ENCODE results near the gene PCMTD2. TPM values are rescaled to one million over a fixed set of nuclear protein-coding genes. Genes with fewer than 3 reads are reported as not detected.
A peak's percentile ranks its signal among the peaks of the same experiment; 100 is the strongest.
"Not testable (repeated sequence)": the region's sequence is repeated elsewhere in the genome, so short reads cannot be mapped to it uniquely, and the experiment has no call there.

Gene PCMTD2
- total RNA-seq, 3 donors from 2014 or later: 20.4 to 24.4 (median 21.2) TPM

DNA sequence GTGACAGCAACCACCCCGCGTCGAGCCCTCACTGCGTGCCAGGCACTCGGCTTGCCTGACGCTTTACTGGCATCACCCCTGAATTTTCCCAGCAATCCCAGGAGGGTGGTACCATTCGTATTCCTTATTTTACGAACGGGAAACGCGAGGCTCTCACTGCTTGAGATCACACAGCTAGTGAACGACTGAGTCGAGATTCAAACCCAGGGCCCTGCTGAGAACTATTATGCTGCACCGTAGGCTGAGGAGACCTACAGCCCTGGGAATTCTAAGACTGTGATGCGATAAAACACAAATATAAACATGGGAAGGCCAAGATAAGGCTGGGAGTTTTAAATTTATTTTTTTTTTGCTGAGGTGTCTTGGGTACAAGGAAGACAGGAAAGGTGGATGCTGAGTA, 60.3 kb downstream of the PCMTD2 start:
- H3K36me3 Mint-ChIP-seq (ENCODE audit: insufficient read depth); H3K9me3 Mint-ChIP-seq; H3K4me1 Mint-ChIP-seq (ENCODE audit: low read depth); H3K4me3 Mint-ChIP-seq; ATAC-seq; DNase-seq: not testable (repeated sequence)
- H3K27me3 Mint-ChIP-seq (ENCODE audit: low read depth): peaks cover 19% of the 10 kb centered on the region

DNA sequence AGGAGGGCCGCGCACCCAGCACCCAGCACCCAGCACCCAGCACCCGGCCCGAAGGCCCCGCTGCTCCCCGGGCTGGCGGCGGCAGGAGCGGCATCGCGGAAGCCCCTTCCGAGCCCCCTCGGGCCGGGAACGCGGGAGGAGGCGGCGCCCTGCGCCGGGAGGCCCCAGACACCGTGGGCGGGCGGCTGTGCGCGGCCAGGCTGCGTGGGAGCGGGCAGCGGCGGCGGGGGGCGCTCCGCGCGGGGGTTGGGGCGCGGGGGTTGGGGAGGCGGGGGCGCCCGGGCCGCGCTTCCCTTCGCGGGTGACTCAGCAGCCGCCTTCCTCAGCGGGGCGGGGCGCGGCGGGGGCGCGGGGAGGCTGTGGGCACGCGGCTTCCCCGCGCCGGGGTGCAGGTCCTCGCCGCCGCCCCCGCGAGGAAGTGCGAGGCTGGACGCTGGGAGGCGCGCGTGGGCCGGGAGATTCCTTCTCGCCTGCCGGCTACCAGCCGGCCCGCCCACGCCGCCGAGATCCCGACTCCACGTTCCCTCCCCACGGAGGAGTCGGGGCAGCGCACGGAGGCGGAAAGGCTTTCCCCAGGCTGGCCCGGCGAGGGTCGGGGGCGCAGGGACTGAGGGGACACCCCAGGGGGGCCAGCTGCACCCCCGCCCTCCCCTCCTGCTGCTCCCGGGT, 61.0 kb downstream of the PCMTD2 start:
- not testable (repeated sequence) for H3K4me3 Mint-ChIP-seq; H3K4me1 Mint-ChIP-seq (ENCODE audit: low read depth); H3K36me3 Mint-ChIP-seq (ENCODE audit: insufficient read depth); H3K9me3 Mint-ChIP-seq
- peaks cover 19% of the 10 kb centered on the region for H3K27me3 Mint-ChIP-seq (ENCODE audit: low read depth)
- ATAC-seq (peak; percentile 61 to 65), DNase-seq (peak; percentile 60)

DNA sequence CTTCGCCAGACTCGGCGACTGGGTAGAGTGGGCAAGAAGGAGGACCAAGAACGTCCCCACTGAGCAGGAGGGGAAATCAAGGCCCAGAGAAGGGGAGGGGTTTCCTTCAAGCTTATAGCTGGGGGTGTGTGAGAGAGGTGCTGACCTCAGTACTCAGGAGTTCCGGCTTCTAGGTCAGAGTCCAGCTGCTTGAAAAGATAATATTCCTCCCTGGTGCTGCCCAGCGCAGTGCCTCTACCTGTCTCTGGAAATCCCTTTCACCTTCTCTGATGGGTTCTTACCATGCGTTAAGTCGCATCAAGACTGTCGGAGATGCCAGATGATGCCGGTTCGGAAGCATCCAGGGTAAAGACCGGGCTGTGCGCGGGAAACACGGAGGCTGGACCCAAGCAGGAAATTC, 61.8 kb downstream of the PCMTD2 start:
- H3K4me3 Mint-ChIP-seq; ATAC-seq; DNase-seq; H3K4me1 Mint-ChIP-seq (ENCODE audit: low read depth); H3K9me3 Mint-ChIP-seq; H3K36me3 Mint-ChIP-seq (ENCODE audit: insufficient read depth): not testable (repeated sequence)
- peaks cover 19% of the 10 kb centered on the region for H3K27me3 Mint-ChIP-seq (ENCODE audit: low read depth)

DNA sequence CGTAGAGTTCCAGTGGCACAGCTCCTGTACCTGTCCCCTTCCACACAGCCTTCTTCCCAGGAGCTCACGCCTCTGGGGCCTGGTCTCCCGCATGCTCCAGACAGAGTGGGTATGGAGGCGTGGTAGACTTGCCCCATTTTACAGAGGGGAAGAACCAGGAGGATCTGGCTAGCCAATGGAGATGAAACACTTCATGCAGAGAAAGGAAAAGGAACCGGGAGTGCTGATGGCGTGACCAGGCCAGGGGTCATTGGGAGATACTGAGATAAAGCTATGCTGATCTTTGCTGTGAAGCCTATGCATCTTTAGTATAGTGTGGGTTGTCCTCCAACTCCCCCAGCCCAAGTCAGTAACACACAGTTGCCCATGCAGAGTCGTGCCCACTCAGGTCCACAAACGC, 62.5 kb downstream of the PCMTD2 start:
- peak overlapping the region; percentile 53 for H3K4me3 Mint-ChIP-seq
- DNase-seq; H3K4me1 Mint-ChIP-seq (ENCODE audit: low read depth); H3K9me3 Mint-ChIP-seq; ATAC-seq; H3K36me3 Mint-ChIP-seq (ENCODE audit: insufficient read depth): not testable (repeated sequence)
- H3K27me3 Mint-ChIP-seq (ENCODE audit: low read depth): peaks cover 21% of the 10 kb centered on the region

DNA sequence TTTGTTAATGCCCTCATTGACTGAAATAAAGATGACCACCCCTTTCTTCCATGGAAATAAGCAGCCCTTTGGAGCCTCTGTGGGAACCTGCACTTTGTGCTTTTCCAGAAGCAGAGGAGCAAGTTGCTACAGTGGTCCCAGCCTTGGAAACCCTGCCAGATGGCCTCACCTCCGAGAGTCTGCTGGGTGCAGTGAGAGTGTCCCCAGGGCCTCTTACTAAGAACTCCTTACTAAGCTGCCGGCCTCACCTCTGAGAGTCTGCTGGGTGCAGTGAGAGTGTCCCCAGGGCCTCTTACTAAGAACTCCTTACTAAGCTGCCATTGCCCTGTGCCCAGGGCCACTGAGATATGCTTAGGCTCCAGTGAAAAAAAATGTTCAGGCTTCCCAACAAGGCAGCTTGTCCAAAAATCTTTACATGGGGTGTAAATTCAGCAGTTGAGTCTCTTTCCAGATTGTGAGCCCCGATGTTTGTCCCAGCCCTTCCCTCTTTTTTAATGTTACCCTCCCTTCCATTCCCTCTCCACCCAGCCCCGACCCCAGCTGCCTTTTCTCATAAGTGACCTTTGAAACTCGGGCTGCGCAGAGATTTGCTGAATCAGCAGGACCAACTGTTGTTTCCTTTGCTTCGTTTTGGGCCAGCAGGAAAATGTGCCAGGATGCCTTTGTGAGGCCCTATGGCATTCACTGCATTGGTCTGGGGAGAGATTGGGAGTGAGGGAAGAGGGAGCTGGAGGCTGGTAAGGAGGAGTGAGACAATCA, 66.7 kb downstream of the PCMTD2 start:
- not testable (repeated sequence) for DNase-seq; H3K9me3 Mint-ChIP-seq; ATAC-seq; H3K36me3 Mint-ChIP-seq (ENCODE audit: insufficient read depth); H3K4me1 Mint-ChIP-seq (ENCODE audit: low read depth); H3K4me3 Mint-ChIP-seq
- peaks cover 29% of the 10 kb centered on the region for H3K27me3 Mint-ChIP-seq (ENCODE audit: low read depth)

Other genes with a start within 250 kb of the PCMTD2 start
- 1 to 10 TPM; 2.6 to 3.9 (median 3.2) TPM for gene C20orf204, start 219.6 kb upstream of the PCMTD2 start, total RNA-seq
- gene SOX18, start 206.1 kb upstream of the PCMTD2 start, total RNA-seq: under 1 TPM; 0.13 to 0.24 (median 0.24) TPM
- gene TCEA2, start 192.6 kb upstream of the PCMTD2 start, total RNA-seq: 10 to 100 TPM; 10.5 to 17.3 (median 11.5) TPM
- 10 to 100 TPM; 41.7 to 49.0 (median 47.0) TPM for gene RGS19, start 176.2 kb upstream of the PCMTD2 start, total RNA-seq
- under 1 TPM in 2 of 3 donors, not detected in 1; 0.05 to 0.11 TPM for gene OPRL1, start 175.7 kb upstream of the PCMTD2 start, total RNA-seq
- gene LKAAEAR1, start 171.3 kb upstream of the PCMTD2 start, total RNA-seq: under 1 TPM; 0.30 to 0.47 (median 0.38) TPM
- gene NPBWR2, start 148.2 kb upstream of the PCMTD2 start, total RNA-seq: not detected
- gene MYT1, start 91.3 kb upstream of the PCMTD2 start, total RNA-seq: not detected